ENCODE data around the gene CDH6. TPM values are rescaled to one million over a fixed set of nuclear protein-coding genes. Genes with fewer than 3 reads are reported as not detected.

CDH6 gene
- total RNA-seq, 1 donor from 2014 or later, result 127 TPM

DNA sequence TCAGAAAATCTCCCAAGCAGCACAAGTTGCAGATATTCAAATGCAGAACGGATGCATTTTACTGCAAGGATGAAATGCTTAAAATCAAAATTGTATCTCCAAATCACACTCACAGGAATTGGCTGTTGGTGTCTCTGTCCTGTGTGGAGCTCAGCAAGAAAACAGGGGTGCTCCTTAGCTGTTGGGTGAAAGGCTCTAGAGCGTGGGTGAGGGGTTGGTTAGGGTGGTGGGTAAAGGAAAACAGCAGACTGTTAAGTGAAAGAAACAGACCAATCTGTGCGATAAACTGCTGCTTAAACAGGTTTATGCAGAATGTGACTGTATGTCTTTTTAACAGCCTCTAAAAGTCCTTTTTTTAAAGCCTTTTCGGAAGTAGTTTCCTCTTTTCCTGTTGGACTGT, 19.8 kb downstream of the CDH6 start:
- H3K4me1 Mint-ChIP-seq (ENCODE audit: unreplicated experiment), result peaks cover 11% of the 10 kb centered on the region
- peaks cover 9% of the 10 kb centered on the region for H3K27me3 Mint-ChIP-seq
- no peak for DNase-seq (ENCODE audit: extremely low spot score, unreplicated experiment)
- no peaks in the 10 kb centered on the region for H3K36me3 Mint-ChIP-seq
- H3K4me3 Mint-ChIP-seq, result peak overlapping the region; percentile 66
- TF ChIP-seq, protein P1, sequence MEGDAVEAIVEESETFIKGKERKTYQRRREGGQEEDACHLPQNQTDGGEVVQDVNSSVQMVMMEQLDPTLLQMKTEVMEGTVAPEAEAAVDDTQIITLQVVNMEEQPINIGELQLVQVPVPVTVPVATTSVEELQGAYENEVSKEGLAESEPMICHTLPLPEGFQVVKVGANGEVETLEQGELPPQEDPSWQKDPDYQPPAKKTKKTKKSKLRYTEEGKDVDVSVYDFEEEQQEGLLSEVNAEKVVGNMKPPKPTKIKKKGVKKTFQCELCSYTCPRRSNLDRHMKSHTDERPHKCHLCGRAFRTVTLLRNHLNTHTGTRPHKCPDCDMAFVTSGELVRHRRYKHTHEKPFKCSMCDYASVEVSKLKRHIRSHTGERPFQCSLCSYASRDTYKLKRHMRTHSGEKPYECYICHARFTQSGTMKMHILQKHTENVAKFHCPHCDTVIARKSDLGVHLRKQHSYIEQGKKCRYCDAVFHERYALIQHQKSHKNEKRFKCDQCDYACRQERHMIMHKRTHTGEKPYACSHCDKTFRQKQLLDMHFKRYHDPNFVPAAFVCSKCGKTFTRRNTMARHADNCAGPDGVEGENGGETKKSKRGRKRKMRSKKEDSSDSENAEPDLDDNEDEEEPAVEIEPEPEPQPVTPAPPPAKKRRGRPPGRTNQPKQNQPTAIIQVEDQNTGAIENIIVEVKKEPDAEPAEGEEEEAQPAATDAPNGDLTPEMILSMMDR (conservative IDR thresholded peaks at IDR 0.05), result no peak
- no peak overlapping the region for H3K27ac Mint-ChIP-seq
- H3K9me3 Mint-ChIP-seq, result no peaks in the 10 kb centered on the region

DNA sequence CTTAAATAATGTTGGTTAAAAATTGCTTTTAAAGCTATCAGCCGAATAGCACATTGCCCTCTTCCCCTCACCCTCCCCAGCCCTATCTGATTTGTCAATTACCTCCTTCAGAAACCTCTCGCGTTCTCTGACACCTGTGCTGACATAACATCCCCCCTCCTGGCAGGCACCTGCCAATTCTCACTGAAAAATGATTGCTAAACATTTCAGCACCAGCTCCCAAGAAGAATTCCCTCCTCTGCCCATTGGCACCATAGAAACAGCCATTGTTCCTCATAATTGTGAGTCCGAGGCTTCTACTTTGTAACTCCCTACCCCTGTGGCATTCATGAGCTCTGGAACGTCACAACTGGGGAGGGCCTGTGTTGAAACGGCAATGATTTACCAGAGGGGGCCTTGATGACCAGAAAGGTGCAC, 20.2 kb downstream of the CDH6 start:
- peaks cover 16% of the 10 kb centered on the region for H3K4me1 Mint-ChIP-seq (ENCODE audit: unreplicated experiment)
- TF ChIP-seq, protein P1 (conservative IDR thresholded peaks at IDR 0.05), result no peak
- DNase-seq (ENCODE audit: extremely low spot score, unreplicated experiment), result no peak
- peaks cover 9% of the 10 kb centered on the region for H3K27me3 Mint-ChIP-seq
- no peaks in the 10 kb centered on the region for H3K9me3 Mint-ChIP-seq
- H3K36me3 Mint-ChIP-seq, result no peaks in the 10 kb centered on the region
- H3K4me3 Mint-ChIP-seq, result peak overlapping the region; percentile 66
- H3K27ac Mint-ChIP-seq, result peak overlapping the region; percentile 46

DNA sequence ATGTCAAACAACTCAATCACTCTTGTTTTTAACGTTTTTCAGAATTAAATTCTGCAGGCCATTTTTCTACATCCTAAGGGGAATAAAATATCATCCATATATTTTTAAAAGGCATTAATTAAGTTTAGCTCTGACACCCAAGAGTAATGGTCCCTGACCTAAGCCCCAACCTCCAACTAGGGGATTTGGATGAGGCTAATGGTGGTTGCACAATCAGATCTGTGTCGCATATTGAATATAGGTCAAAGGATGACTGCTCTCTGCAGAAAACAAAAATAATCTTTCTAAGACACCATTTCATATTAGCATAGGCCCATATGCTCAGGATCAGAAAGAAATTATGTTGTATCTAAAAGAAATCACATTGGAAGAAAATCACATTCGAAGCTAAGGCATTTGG, 20.7 kb downstream of the CDH6 start:
- TF ChIP-seq, protein P1 (conservative IDR thresholded peaks at IDR 0.05), result no peak
- H3K4me1 Mint-ChIP-seq (ENCODE audit: unreplicated experiment), result peaks cover 18% of the 10 kb centered on the region
- H3K27ac Mint-ChIP-seq, result no peak overlapping the region

DNA sequence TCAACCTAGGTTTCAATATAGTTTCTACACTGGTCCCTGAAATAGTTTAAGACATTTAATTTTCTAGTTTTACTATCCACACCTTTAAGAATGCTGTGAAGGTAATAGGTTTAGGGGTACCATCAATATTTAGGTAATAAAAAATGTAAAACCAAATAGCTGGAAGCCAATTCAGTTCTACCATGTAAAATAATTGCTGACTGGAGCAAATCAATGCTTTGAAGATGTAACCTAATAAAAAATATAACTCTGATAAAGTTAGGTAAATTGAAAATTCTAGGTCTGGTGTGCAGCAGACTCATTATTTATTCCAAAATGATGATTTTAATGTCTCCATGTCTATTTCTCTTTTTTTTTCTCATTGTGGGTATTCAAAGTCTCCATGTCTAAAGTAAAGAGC, 21.8 kb downstream of the CDH6 start:
- H3K4me1 Mint-ChIP-seq (ENCODE audit: unreplicated experiment), result peaks cover 21% of the 10 kb centered on the region
- H3K36me3 Mint-ChIP-seq, result no peaks in the 10 kb centered on the region
- no peak overlapping the region for H3K27ac Mint-ChIP-seq
- TF ChIP-seq, protein P1 (conservative IDR thresholded peaks at IDR 0.05), result no peak
- DNase-seq (ENCODE audit: extremely low spot score, unreplicated experiment), result no peak
- H3K27me3 Mint-ChIP-seq, result peaks cover 9% of the 10 kb centered on the region
- H3K9me3 Mint-ChIP-seq, result no peaks in the 10 kb centered on the region
- H3K4me3 Mint-ChIP-seq, result no peak overlapping the region

More for the DNA sequence above, 20.7 kb downstream of the CDH6 start:
- no peak for DNase-seq (ENCODE audit: extremely low spot score, unreplicated experiment)
- Mint-ChIP-seq H3K27me3 (peaks cover 9% of the 10 kb centered on the region), H3K36me3 (no peaks in the 10 kb centered on the region), H3K9me3 (no peaks in the 10 kb centered on the region), H3K4me3 (peak overlapping the region; percentile 66)

DNA sequence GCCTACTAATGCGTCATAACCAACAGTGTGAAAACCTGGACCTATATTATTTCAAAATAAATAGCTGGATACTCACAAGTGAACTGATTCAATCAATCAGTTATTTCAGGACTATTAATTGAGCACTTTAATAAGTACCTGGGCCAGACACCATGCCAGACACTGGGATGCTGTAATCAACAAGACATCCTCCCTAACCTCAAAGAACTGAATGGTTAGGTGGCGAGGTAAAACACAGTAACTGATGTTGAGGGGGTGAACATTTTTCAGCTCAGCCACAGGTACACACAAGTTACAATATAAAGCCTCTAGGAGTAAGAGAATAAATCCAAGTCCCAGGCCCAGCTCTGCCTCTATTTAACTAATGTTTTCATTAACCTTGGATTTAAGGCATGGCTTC, 24.0 kb downstream of the CDH6 start:
- no peak overlapping the region for H3K27ac Mint-ChIP-seq
- H3K4me1 Mint-ChIP-seq (ENCODE audit: unreplicated experiment), result peaks cover 21% of the 10 kb centered on the region
- H3K36me3 Mint-ChIP-seq, result no peaks in the 10 kb centered on the region

More for the DNA sequence above, 24.0 kb downstream of the CDH6 start:
- H3K27me3 Mint-ChIP-seq, result peaks cover 9% of the 10 kb centered on the region
- TF ChIP-seq, protein P1 (conservative IDR thresholded peaks at IDR 0.05), result no peak
- no peaks in the 10 kb centered on the region for H3K9me3 Mint-ChIP-seq
- no peak for DNase-seq (ENCODE audit: extremely low spot score, unreplicated experiment)
- H3K4me3 Mint-ChIP-seq, result no peak overlapping the region
